K562 treated with DMSO at 1 percent for 48 hours (cell line): ENCODE measurements around the gene CLK3. TPM values are rescaled to one million over a fixed set of nuclear protein-coding genes. Genes with fewer than 3 reads are reported as not detected.

Experiments used
- total RNA-seq: library from RNA; unstranded; fragments of 300-600 nt; gene quantifications from 2 replicates; pipeline ENCODE4 v1.2.3, GENCODE V29; 2022; ENCODE audit warnings: low replicate concordance; ENCODE audit errors: extremely low read depth

Gene CLK3
- not detected in 2 replicates for total RNA-seq

DNA sequence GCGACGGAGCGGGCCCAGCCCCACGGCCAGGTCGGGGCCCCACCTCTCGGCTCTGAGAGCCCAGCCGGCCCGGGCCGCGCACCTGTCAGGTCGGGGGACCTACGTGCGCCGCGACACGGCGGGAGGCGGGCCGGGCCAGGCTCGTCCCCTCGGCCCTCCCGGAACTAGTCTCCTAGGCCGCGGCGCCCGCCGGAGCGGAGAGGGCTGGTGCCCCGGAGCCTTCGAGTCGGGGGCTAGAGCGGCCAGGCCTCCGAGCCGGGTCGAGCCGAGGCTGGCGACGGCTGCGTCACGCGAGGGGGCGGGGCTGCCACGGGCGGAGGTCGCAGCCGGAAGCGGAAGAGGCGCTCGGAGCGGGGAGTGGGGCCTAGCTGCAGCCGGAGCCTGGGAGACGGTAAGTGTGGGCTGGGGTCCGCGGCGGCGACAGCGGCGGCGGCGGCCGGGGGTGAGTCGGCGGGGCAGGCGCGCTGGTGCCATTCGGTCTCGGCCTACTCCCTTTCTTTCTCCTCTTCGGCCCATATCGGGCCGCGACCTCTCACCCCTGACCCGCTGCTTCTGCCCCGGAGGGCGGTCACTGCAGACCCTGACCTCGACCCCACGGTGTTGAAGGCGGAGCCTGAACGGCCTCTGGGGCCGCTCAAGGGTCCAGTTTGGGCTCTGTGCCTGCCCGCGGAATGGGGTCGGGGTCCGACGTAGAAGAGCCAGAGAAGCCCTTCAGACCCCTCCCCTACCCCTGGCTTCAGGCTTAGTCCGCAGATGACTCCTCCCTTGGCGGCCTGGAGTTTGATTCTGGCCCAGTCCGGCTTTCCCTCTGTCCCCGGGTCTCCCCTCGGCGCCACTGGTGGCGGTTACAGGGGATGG is at the start of gene CLK3:
CLK3 (plus strand) TSS at position 329 of the 858 bp plus-strand sequence. CDS start 3,361 bp downstream, outside the sequence.

Other genes with a start within 250 kb of the CLK3 start
- not detected in 2 replicates for gene CYP11A1, start 248.2 kb upstream of the CLK3 start, total RNA-seq
- not detected in 2 replicates for gene SEMA7A, start 181.9 kb upstream of the CLK3 start, total RNA-seq
- gene UBL7, start 154.7 kb upstream of the CLK3 start, total RNA-seq: not detected in 2 replicates
- not detected in 2 replicates for gene ARID3B, start 74.6 kb upstream of the CLK3 start, total RNA-seq
- not detected in 2 replicates for gene EDC3, start 80.2 kb downstream of the CLK3 start, total RNA-seq
- gene CYP1A1, start 109.7 kb downstream of the CLK3 start, total RNA-seq: not detected in 2 replicates
- gene CYP1A2, start 133.0 kb downstream of the CLK3 start, total RNA-seq: not detected in 2 replicates
- gene CSK, start 166.2 kb downstream of the CLK3 start, total RNA-seq: not detected in 2 replicates
- gene LMAN1L, start 197.0 kb downstream of the CLK3 start, total RNA-seq: not detected in 2 replicates
- gene CPLX3, start 210.8 kb downstream of the CLK3 start, total RNA-seq: not detected in 2 replicates
- not detected in 2 replicates for gene ULK3, start 227.3 kb downstream of the CLK3 start, total RNA-seq